Ovary (tissue), 3 donors: ENCODE results near the gene BTBD9.

ENCODE experiments used
- CTCF ChIP-seq, 3 donors: fragments of 450-650 bp in 2 of 3; fragments of 200-600 bp in 1 of 3; IDR thresholded peaks; one replicate each; pipeline versions ENCODE4 v1.5.1 to v1.8.0; 2016 to 2022; ENCODE audit warnings: antibody characterized with exemption in 3 of 3, mild to moderate bottlenecking in 1 of 3
- EP300 ChIP-seq: sonication (generic); formaldehyde crosslinking; IDR thresholded peaks from one replicate; pipeline ENCODE4 v1.6.1; 2017; ENCODE audit warnings: antibody characterized with exemption
- POLR2A ChIP-seq: fragments of 450-650 bp; IDR thresholded peaks from one replicate; pipeline ENCODE4 v1.6.1; 2017; ENCODE audit warnings: antibody characterized with exemption, mild to moderate bottlenecking, moderate library complexity
- donor health status: DM: no; HTN: no; CAD: no.

- TF ChIP-seq POLR2A (no peak), CTCF (IDR thresholded peaks at IDR 0.05) (no peak), EP300 (no peak)
These were observed 275.0 kb downstream of the BTBD9 start for GRCh38 chr6:38364775-38365174.
